Measurements from ENCODE around the gene PHACTR3.

The PHACTR3 gene

GRCh38 chr20:59782986-59783640 lies 178.8 kb downstream of the PHACTR3 start:
- DNase-seq, result no peak

GRCh38 chr20:59783641-59784010 lies 179.3 kb downstream of the PHACTR3 start:
- no peak for DNase-seq

- no peak for DNase-seq
Observed at GRCh38 chr20:59784365-59784764, 180.0 kb downstream of the PHACTR3 start.

- DNase-seq, result no peak
Observed at GRCh38 chr20:59784791-59785668, 180.7 kb downstream of the PHACTR3 start.

GRCh38 chr20:59785669-59785959 lies 181.3 kb downstream of the PHACTR3 start:
- no peak for DNase-seq

- DNase-seq, result no peak
Observed at GRCh38 chr20:59785986-59786795, 181.9 kb downstream of the PHACTR3 start.

- DNase-seq, result no peak
Observed at GRCh38 chr20:59786801-59787537, 182.6 kb downstream of the PHACTR3 start.

- no peak for DNase-seq
Observed at GRCh38 chr20:59787538-59787890, 183.2 kb downstream of the PHACTR3 start.

GRCh38 chr20:59788196-59788735 lies 183.9 kb downstream of the PHACTR3 start:
- no peak for DNase-seq

GRCh38 chr20:59788811-59789397 lies 184.6 kb downstream of the PHACTR3 start:
- no peak for DNase-seq

GRCh38 chr20:59789686-59790085 lies 185.3 kb downstream of the PHACTR3 start:
- no peak for DNase-seq

- DNase-seq, result no peak
Observed at GRCh38 chr20:59790346-59790745, 186.0 kb downstream of the PHACTR3 start.

GRCh38 chr20:59792300-59792699 lies 188.0 kb downstream of the PHACTR3 start:
- DNase-seq, result no peak

GRCh38 chr20:59794555-59794954 lies 190.2 kb downstream of the PHACTR3 start:
- no peak for DNase-seq

GRCh38 chr20:59800309-59800708 lies 196.0 kb downstream of the PHACTR3 start:
- no peak for DNase-seq

- no peak for DNase-seq
Observed at GRCh38 chr20:59802018-59802417, 197.7 kb downstream of the PHACTR3 start.

- no peak for DNase-seq
Observed at GRCh38 chr20:59802471-59803221, 198.3 kb downstream of the PHACTR3 start.

- DNase-seq, result no peak
Observed at GRCh38 chr20:59804347-59804746, 200.0 kb downstream of the PHACTR3 start.

- DNase-seq, result no peak
Observed at GRCh38 chr20:59804871-59805665, 200.7 kb downstream of the PHACTR3 start.

- no peak for DNase-seq
Observed at GRCh38 chr20:59805786-59806577, 201.6 kb downstream of the PHACTR3 start.
